COLO668 (cell line): Measurements from ENCODE around the gene RPLP2.

Experiments
- DNase-seq: peaks from one replicate; lab custom pipeline; 2025; ENCODE audit not compliant: unreplicated experiment; lab: John Stamatoyannopoulos, UW

RPLP2 gene

GRCh38 chr11:821512-822371, 12.0 kb downstream of the RPLP2 start:
- no peak for DNase-seq

GRCh38 chr11:823441-824291, 13.9 kb downstream of the RPLP2 start:
- peak; percentile 55 for DNase-seq

- DNase-seq: peak; percentile 76
These were observed 14.6 kb downstream of the RPLP2 start for GRCh38 chr11:824292-824880.

- DNase-seq: peak; percentile 46
These were observed 15.2 kb downstream of the RPLP2 start for GRCh38 chr11:824942-825341.

GRCh38 chr11:825366-826226, 15.8 kb downstream of the RPLP2 start:
- no peak for DNase-seq

- no peak for DNase-seq
These were observed 16.5 kb downstream of the RPLP2 start for GRCh38 chr11:826227-826621.

GRCh38 chr11:826836-827145, 17.0 kb downstream of the RPLP2 start:
- no peak for DNase-seq

GRCh38 chr11:827146-827896, 17.6 kb downstream of the RPLP2 start:
- peak; percentile 57 for DNase-seq

- DNase-seq: no peak
These were observed 18.1 kb downstream of the RPLP2 start, which contains the start of gene CRACR2B for GRCh38 chr11:827897-828192. Gene CRACR2B, plus strand, starts transcription at chr11:827919. Its CDS starts 689 bp downstream, at chr11:828608.

- DNase-seq: no peak
These were observed 18.9 kb downstream of the RPLP2 start for GRCh38 chr11:828506-829175.

GRCh38 chr11:829176-829846, 19.5 kb downstream of the RPLP2 start:
- no peak for DNase-seq

- no peak for DNase-seq
These were observed 20.1 kb downstream of the RPLP2 start for GRCh38 chr11:829847-830294.

GRCh38 chr11:830295-831117, 20.7 kb downstream of the RPLP2 start:
- DNase-seq: no peak

GRCh38 chr11:831118-831864, 21.5 kb downstream of the RPLP2 start:
- peak; percentile 3 for DNase-seq

GRCh38 chr11:831961-832528, 22.3 kb downstream of the RPLP2 start:
- no peak for DNase-seq

GRCh38 chr11:832529-833113, 22.9 kb downstream of the RPLP2 start, which contains the start of gene CD151:
Gene CD151, plus strand, starts transcription at chr11:832952. Its CDS starts 3,118 bp downstream, at chr11:836070.
- DNase-seq: peak; percentile 53
